Aorta (tissue), 5 donors: Measurements from ENCODE around the gene GM2A. TPM values are rescaled to one million over a fixed set of nuclear protein-coding genes. Genes with fewer than 3 reads are reported as not detected.
A peak's percentile ranks its signal among the peaks of the same experiment; 100 is the strongest.

Experiments used
- ATAC-seq: fragments of 200-7000 bp; cut with Tn5 transposase; one replicate; pipeline ENCODE4 v1.9.1; 2022; ENCODE audit warnings: moderate library complexity; ENCODE audit not compliant: low FRiP score
- DNase-seq, 2 donors: peaks; one replicate each; pipeline ENCODE4 v3.0.0-alpha.2; 2020
- H3K27ac ChIP-seq, 2 donors: one replicate each; pipeline ENCODE4 v1.5.1; 2013; ENCODE audit warnings: low read length in 2 of 2, mild to moderate bottlenecking in 2 of 2, moderate library complexity in 2 of 2, control low read depth in 1 of 2, inconsistent platforms in 1 of 2, low read depth in 1 of 2
- H3K27me3 ChIP-seq, 2 donors: one replicate each; pipeline ENCODE4 v1.6.1; 2013; ENCODE audit warnings: control low read depth in 1 of 2, low read length in 1 of 2, mild to moderate bottlenecking in 1 of 2, moderate library complexity in 1 of 2; ENCODE audit not compliant: insufficient read depth in 2 of 2, control insufficient read depth in 1 of 2
- H3K36me3 ChIP-seq, 2 donors: one replicate each; pipeline ENCODE4 v1.6.1; 2013; ENCODE audit warnings: control low read depth in 1 of 2, low read length in 1 of 2, mild to moderate bottlenecking in 1 of 2; ENCODE audit not compliant: insufficient read depth in 2 of 2, control insufficient read depth in 1 of 2
- H3K4me1 ChIP-seq, 2 donors: one replicate each; pipeline ENCODE4 v1.6.1; 2013; ENCODE audit warnings: low read length in 2 of 2, control low read depth in 1 of 2, mild to moderate bottlenecking in 1 of 2, moderate library complexity in 1 of 2; ENCODE audit not compliant: insufficient read depth in 2 of 2, control insufficient read depth in 1 of 2
- H3K4me3 ChIP-seq, 2 donors: one replicate each; pipeline ENCODE4 v1.5.1; 2013; ENCODE audit warnings: low read length in 2 of 2, control low read depth in 1 of 2, mild to moderate bottlenecking in 1 of 2
- H3K9me3 ChIP-seq: one replicate; pipeline ENCODE4 v1.6.1; 2013; ENCODE audit warnings: mild to moderate bottlenecking, low read length; ENCODE audit not compliant: control insufficient read depth
- WGBS, 2 donors: extraction: QIAGEN DNeasy Blood & Tissue Kit; methylation state at CpG; one replicate each; pipeline ENCODE4 v1.1.7; 2013; 5-methylcytosine and 5-hydroxymethylcytosine counted together
- intact Hi-C, 2 donors: fragments of 100-400 bp; cut with DNase I; formaldehyde crosslinking; loops; one replicate each; pipeline versions ENCODE4 v1.14.2 to v1.15.0; 2022
- polyA plus RNA-seq, 2 donors: library from polyadenylated mRNA; stranded (reverse); fragments of 200-250 nt; gene quantifications; one replicate each; pipeline ENCODE4 v1.2.3, GENCODE V29; 2013
- total RNA-seq, 2 donors: library from RNA; stranded (reverse); fragmentation: NEBNext Ultra II Directional; extraction: Animal tissue kit (Norgen Biotek cat#: 25700); gene quantifications; one replicate each; pipeline ENCODE4 v1.2.1, GENCODE V29; 2021
- donor health status: healthy with polysubstance abuse.
- donor health status: Bipolar disorder and iron deficiency.
- donor health status: DM: no; HTN: no; CAD: no.
- donor health status: DM: no; HTN: no; CAD: no.
- donor health status: DM: yes; HTN: yes; CAD: no.

Gene GM2A
- total and polyA plus RNA-seq, 4 donors = 13.7 to 32.7 (median 21.1) TPM

DNA sequence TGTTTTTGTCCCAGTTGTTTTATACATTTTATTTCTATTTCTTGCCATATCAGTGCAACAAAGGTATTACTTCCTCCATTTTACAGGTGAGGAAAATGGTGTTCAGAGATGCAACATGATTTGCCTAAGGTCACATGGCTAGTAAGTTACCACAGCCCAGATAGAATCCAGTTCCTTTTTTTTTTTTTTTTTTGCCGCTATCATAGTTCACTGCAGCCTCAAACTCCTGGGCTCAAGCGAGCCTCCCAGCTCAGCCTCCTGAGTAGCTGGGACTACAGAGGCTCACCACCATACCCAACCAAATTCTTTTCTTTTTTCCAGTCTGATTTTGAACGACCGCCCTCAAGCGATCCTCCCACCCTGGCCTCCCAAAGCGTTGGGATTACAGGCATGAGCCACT is 28.6 kb upstream of the GM2A start:
- Histone ChIP-seq H3K27me3 (no peaks in the 10 kb centered on the region), H3K36me3 (no peaks in the 10 kb centered on the region), H3K27ac (no peak overlapping the region), H3K4me3 (peak overlapping the region in 1 of 2 donors; percentile 88), H3K9me3 (no peaks in the 10 kb centered on the region), H3K4me1 (peaks cover 0 to 2% of the 10 kb centered on the region in 2 donors)
- DNase-seq (no peak), ATAC-seq (no peak)
- WGBS, 2 donors = 78 to 83% methylated on average over 6 of the region's 6 CpGs
- intact Hi-C loops = no loop called here

- ATAC-seq (no peak), DNase-seq (no peak)
- WGBS, 2 donors = 94 to 98% methylated on average over 4 of the region's 4 CpGs
- no peaks in the 10 kb centered on the region for H3K9me3 ChIP-seq
- peaks cover 0 to 2% of the 10 kb centered on the region in 2 donors for H3K4me1 ChIP-seq
- no peaks in the 10 kb centered on the region for H3K36me3 ChIP-seq
- H3K27ac ChIP-seq = no peak overlapping the region
- H3K4me3 ChIP-seq = no peak overlapping the region
- intact Hi-C loops = no loop called here
- no peaks in the 10 kb centered on the region for H3K27me3 ChIP-seq
Measured at GRCh38 chr5:151225071-151225470, 27.9 kb upstream of the GM2A start.

- H3K27me3 ChIP-seq = no peaks in the 10 kb centered on the region
- H3K36me3 ChIP-seq = no peaks in the 10 kb centered on the region
- H3K4me1 ChIP-seq = peaks cover 0 to 2% of the 10 kb centered on the region in 2 donors
- no peak overlapping the region for H3K4me3 ChIP-seq
- no peak overlapping the region for H3K27ac ChIP-seq
- H3K9me3 ChIP-seq = no peaks in the 10 kb centered on the region
- no peak for DNase-seq
- intact Hi-C loops = no loop called here
- ATAC-seq = no peak
- 78 to 83% methylated on average over 5 of the region's 5 CpGs for WGBS, 2 donors
Measured at GRCh38 chr5:151225475-151225874, 27.5 kb upstream of the GM2A start.

DNA sequence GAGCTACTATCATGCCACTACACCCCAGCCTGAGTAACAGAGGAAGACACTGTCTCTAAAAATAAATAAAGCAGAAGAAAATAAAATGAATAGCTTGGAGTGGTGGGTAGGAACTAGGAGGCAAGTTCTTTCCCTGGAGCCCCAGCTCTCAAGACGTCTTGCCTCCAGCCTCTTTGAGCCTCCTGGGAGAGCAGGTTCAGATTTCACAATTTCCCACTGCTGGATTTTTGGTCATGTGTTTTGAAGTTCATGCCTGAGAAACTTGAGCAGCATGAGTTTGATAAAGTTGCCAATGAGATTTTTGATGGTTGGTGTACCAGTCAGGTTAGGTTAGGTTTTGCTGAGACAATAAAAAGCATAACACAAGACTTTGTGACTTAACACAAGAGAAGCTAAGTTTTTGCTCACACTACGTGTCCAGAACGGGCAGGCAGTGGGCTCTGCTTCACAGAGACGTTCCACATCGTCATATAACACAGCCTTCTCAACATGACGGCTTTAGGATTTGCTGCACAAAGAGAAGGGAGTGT is 25.0 kb upstream of the GM2A start:
- H3K4me3 ChIP-seq = no peak overlapping the region
- intact Hi-C loops = no loop called here
- H3K36me3 ChIP-seq = no peaks in the 10 kb centered on the region
- no peaks in the 10 kb centered on the region for H3K9me3 ChIP-seq
- DNase-seq (no peak), ATAC-seq (no peak)
- 76 to 91% methylated on average over 6 of the region's 6 CpGs for WGBS, 2 donors
- H3K27me3 ChIP-seq = no peaks in the 10 kb centered on the region
- H3K27ac ChIP-seq = no peak overlapping the region
- no peaks in the 10 kb centered on the region for H3K4me1 ChIP-seq

- intact Hi-C loops = no loop called here
- no peaks in the 10 kb centered on the region for H3K27me3 ChIP-seq
- no peak overlapping the region for H3K27ac ChIP-seq
- 61 to 72% methylated on average over 2 of the region's 2 CpGs for WGBS, 2 donors
- H3K4me1 ChIP-seq = no peaks in the 10 kb centered on the region
- ATAC-seq = no peak
- no peaks in the 10 kb centered on the region for H3K9me3 ChIP-seq
- H3K4me3 ChIP-seq = no peak overlapping the region
- no peak for DNase-seq
- H3K36me3 ChIP-seq = no peaks in the 10 kb centered on the region
Measured at GRCh38 chr5:151228986-151229385, 24.0 kb upstream of the GM2A start.

GRCh38 chr5:151230048-151230680 is 22.8 kb upstream of the GM2A start:
- no peak overlapping the region for H3K4me3 ChIP-seq
- DNase-seq = no peak
- H3K27me3 ChIP-seq = no peaks in the 10 kb centered on the region
- H3K27ac ChIP-seq = no peak overlapping the region
- WGBS, 2 donors = 58 to 66% methylated on average over 6 of the region's 6 CpGs
- no peaks in the 10 kb centered on the region for H3K36me3 ChIP-seq
- no peaks in the 10 kb centered on the region for H3K4me1 ChIP-seq
- intact Hi-C loops = no loop called here
- no peaks in the 10 kb centered on the region for H3K9me3 ChIP-seq
- no peak for ATAC-seq

- no peaks in the 10 kb centered on the region for H3K4me1 ChIP-seq
- intact Hi-C loops = no loop called here
Measured at GRCh38 chr5:151231359-151231758, 21.6 kb upstream of the GM2A start.

DNA sequence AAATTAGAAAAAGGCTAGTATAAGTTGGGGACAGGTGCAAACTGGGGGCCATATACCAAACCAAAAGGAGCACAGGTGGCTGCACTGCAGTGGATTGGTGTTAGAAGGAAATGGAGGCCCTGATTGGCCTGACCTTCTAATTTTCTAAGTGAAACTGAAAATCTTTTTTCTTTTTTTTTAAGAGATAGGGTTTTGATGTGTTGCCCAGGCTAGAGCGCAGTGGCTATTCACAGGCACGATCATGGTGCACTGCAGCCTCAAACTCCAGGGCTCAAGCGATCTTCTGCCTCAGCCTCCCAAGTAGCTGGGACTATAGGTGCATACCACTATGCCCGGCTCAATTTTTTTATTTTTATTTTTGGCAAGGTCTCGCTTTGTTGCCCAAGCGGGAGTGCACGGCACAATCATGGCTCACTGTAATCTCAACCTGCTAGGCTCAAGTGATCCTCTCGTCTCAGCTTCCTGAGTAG is 19.3 kb upstream of the GM2A start:
- no peaks in the 10 kb centered on the region for H3K36me3 ChIP-seq
- H3K4me1 ChIP-seq = no peaks in the 10 kb centered on the region
- no peak for ATAC-seq
- H3K4me3 ChIP-seq = no peak overlapping the region
- no peaks in the 10 kb centered on the region for H3K27me3 ChIP-seq
- intact Hi-C loops = no loop called here
- DNase-seq = no peak
- H3K27ac ChIP-seq = no peak overlapping the region
- no peaks in the 10 kb centered on the region for H3K9me3 ChIP-seq
- WGBS, 2 donors = 91 to 92% methylated on average over 8 of the region's 8 CpGs

More at GRCh38 chr5:151231359-151231758, 21.6 kb upstream of the GM2A start:
- Histone ChIP-seq H3K27me3 (no peaks in the 10 kb centered on the region), H3K27ac (no peak overlapping the region), H3K36me3 (no peaks in the 10 kb centered on the region), H3K4me3 (no peak overlapping the region), H3K9me3 (no peaks in the 10 kb centered on the region)
- ATAC-seq (no peak), DNase-seq (no peak)
